ENCODE data around the gene RNF13.

GRCh38 chr3:149839896-149840295 is 26.9 kb downstream of the RNF13 start:
- TF ChIP-seq CTCF (IDR thresholded peaks at IDR 0.05; ENCODE audit: insufficient read depth, low read depth, low read length): no peak
- no peak for TF ChIP-seq EZH2 (IDR thresholded peaks at IDR 0.05; ENCODE audit: insufficient read depth, low read length)
